HG03575 (cell line): Measurements from ENCODE around the gene METTL24.
"Not testable (repeated sequence)": the region's sequence is repeated elsewhere in the genome, so short reads cannot be mapped to it uniquely, and the experiment has no call there.

Experiments
- ATAC-seq: cut with Tn5 transposase; IDR thresholded peaks from one replicate; pipeline ENCODE4 v1.9.1; 2021; ENCODE audit not compliant: unreplicated experiment, insufficient number of reproducible peaks, low FRiP score; ENCODE audit errors: extremely low read depth

Gene METTL24

GRCh38 chr6:110320307-110320706 is 37.8 kb downstream of the METTL24 start:
- no peak for ATAC-seq

GRCh38 chr6:110319843-110320242 is 38.3 kb downstream of the METTL24 start:
- no peak for ATAC-seq

GRCh38 chr6:110319381-110319780 is 38.8 kb downstream of the METTL24 start:
- ATAC-seq = no peak

GRCh38 chr6:110318971-110319370 is 39.2 kb downstream of the METTL24 start:
- no peak for ATAC-seq

- ATAC-seq = no peak
These were observed 40.5 kb downstream of the METTL24 start for GRCh38 chr6:110317646-110318045.

- ATAC-seq = no peak
These were observed 41.0 kb downstream of the METTL24 start for GRCh38 chr6:110317189-110317588.

- no peak for ATAC-seq
These were observed 42.2 kb downstream of the METTL24 start for GRCh38 chr6:110315869-110316398.

GRCh38 chr6:110315207-110315868 is 42.8 kb downstream of the METTL24 start:
- no peak for ATAC-seq

GRCh38 chr6:110310861-110311446 is 47.2 kb downstream of the METTL24 start:
- no peak for ATAC-seq

- ATAC-seq = not testable (repeated sequence)
These were observed 48.7 kb downstream of the METTL24 start for GRCh38 chr6:110309432-110309831.

- ATAC-seq = no peak
These were observed 50.8 kb downstream of the METTL24 start for GRCh38 chr6:110307368-110307767.

- not testable (repeated sequence) for ATAC-seq
These were observed 52.3 kb downstream of the METTL24 start for GRCh38 chr6:110305832-110306231.

- not testable (repeated sequence) for ATAC-seq
These were observed 54.5 kb downstream of the METTL24 start for GRCh38 chr6:110303692-110304091.

- ATAC-seq = no peak
These were observed 59.2 kb downstream of the METTL24 start for GRCh38 chr6:110298916-110299315.

- no peak for ATAC-seq
These were observed 59.7 kb downstream of the METTL24 start for GRCh38 chr6:110298411-110298810.

- ATAC-seq = no peak
These were observed 61.7 kb downstream of the METTL24 start for GRCh38 chr6:110296241-110297025.

- ATAC-seq = no peak
These were observed 62.5 kb downstream of the METTL24 start for GRCh38 chr6:110295451-110296165.

GRCh38 chr6:110287462-110288341 is 70.4 kb downstream of the METTL24 start:
- no peak for ATAC-seq
